GM18519 (cell line): ENCODE measurements around the gene KCNJ4.
"Not testable (repeated sequence)": the region's sequence is repeated elsewhere in the genome, so short reads cannot be mapped to it uniquely, and the experiment has no call there.

Experiments
- ATAC-seq: cut with Tn5 transposase; IDR thresholded peaks from one replicate; pipeline ENCODE4 v1.9.1; 2021; ENCODE audit warnings: mild to moderate bottlenecking, moderate library complexity; ENCODE audit not compliant: unreplicated experiment, low FRiP score

The KCNJ4 gene

GRCh38 chr22:38474003-38474607 is 19.1 kb upstream of the KCNJ4 start:
- ATAC-seq = no peak

GRCh38 chr22:38471237-38471636 is 16.2 kb upstream of the KCNJ4 start:
- ATAC-seq = no peak

GRCh38 chr22:38470179-38470578 is 15.2 kb upstream of the KCNJ4 start:
- ATAC-seq = not testable (repeated sequence)

- ATAC-seq = no peak
These were observed 14.3 kb upstream of the KCNJ4 start for GRCh38 chr22:38469306-38469781.

- ATAC-seq = no peak
These were observed 13.7 kb upstream of the KCNJ4 start for GRCh38 chr22:38468443-38469305.

GRCh38 chr22:38467904-38468442 is 13.0 kb upstream of the KCNJ4 start, which contains the start of gene KDELR3:
Gene KDELR3 (plus strand): TSS chr22:38468096. CDS start chr22:38468234, 138 bp downstream.
- no peak for ATAC-seq

GRCh38 chr22:38467438-38467903 is 12.5 kb upstream of the KCNJ4 start:
- no peak for ATAC-seq

- no peak for ATAC-seq
These were observed 10.9 kb upstream of the KCNJ4 start for GRCh38 chr22:38465673-38466490.

GRCh38 chr22:38464992-38465672 is 10.1 kb upstream of the KCNJ4 start:
- no peak for ATAC-seq

- no peak for ATAC-seq
These were observed 8.2 kb upstream of the KCNJ4 start for GRCh38 chr22:38462960-38463784.

GRCh38 chr22:38461414-38462081 is 6.5 kb upstream of the KCNJ4 start:
- ATAC-seq = no peak

GRCh38 chr22:38461057-38461413 is 6.0 kb upstream of the KCNJ4 start:
- no peak for ATAC-seq

GRCh38 chr22:38460426-38460840 is 5.4 kb upstream of the KCNJ4 start:
- no peak for ATAC-seq

GRCh38 chr22:38456841-38457699 is 2.1 kb upstream of the KCNJ4 start:
- ATAC-seq = no peak

GRCh38 chr22:38456272-38456835 is 1.4 kb upstream of the KCNJ4 start:
- ATAC-seq = no peak

GRCh38 chr22:38455530-38456271 is 702 bp upstream of the KCNJ4 start:
- no peak for ATAC-seq
